Neuronal stem cell (in vitro differentiated cells): ENCODE measurements around the gene BCL6B.
A peak's percentile ranks its signal among the peaks of the same experiment; 100 is the strongest.

ENCODE experiments used
- DNase-seq: peaks from one replicate; pipeline ENCODE4 v3.0.0-alpha.2; 2013; ENCODE audit warnings: low spot score
- H2AFZ ChIP-seq: one replicate; pipeline ENCODE4 v1.6.1; 2013; ENCODE audit warnings: mild to moderate bottlenecking, low read length, inconsistent platforms
- H2AK5ac ChIP-seq: 2 replicates; pipeline ENCODE4 v1.6.1; 2013; ENCODE audit warnings: low read depth, mild to moderate bottlenecking, inconsistent platforms, low read length, moderate library complexity, mixed read lengths
- H2BK120ac ChIP-seq: 2 replicates; pipeline ENCODE4 v1.6.1; 2013; ENCODE audit warnings: low read depth, mild to moderate bottlenecking, inconsistent platforms, low read length, moderate library complexity, mixed read lengths
- H2BK12ac ChIP-seq: one replicate; pipeline ENCODE4 v1.6.1; 2013; ENCODE audit warnings: low read length, inconsistent platforms
- H2BK15ac ChIP-seq: 2 replicates; pipeline ENCODE4 v1.6.1; 2013; ENCODE audit warnings: mild to moderate bottlenecking, low read length, inconsistent platforms, mixed read lengths
- H2BK5ac ChIP-seq: one replicate; pipeline ENCODE4 v1.6.1; 2013; ENCODE audit warnings: inconsistent platforms, mild to moderate bottlenecking, low read length, moderate library complexity
- H3K14ac ChIP-seq: one replicate; pipeline ENCODE4 v1.6.1; 2013; ENCODE audit warnings: low read length, inconsistent platforms
- H3K18ac ChIP-seq: 2 replicates; pipeline ENCODE4 v1.6.1; 2013; ENCODE audit warnings: low read length, inconsistent platforms
- H3K23ac ChIP-seq: 2 replicates; pipeline ENCODE4 v1.6.1; 2013; ENCODE audit warnings: low read depth, mild to moderate bottlenecking, mixed read lengths, low read length, inconsistent platforms; ENCODE audit not compliant: poor library complexity
- H3K27ac ChIP-seq: replicated peaks from 3 replicates; pipeline ENCODE4 v1.5.1; 2013; ENCODE audit warnings: low read length, inconsistent platforms
- H3K27me3 ChIP-seq, 3 experiments: 2 replicates each; pipeline ENCODE4 v1.6.1; 2013; ENCODE audit warnings: low read length in 3 of 3, mild to moderate bottlenecking in 2 of 3, inconsistent platforms in 1 of 3, low read depth in 1 of 3, mixed read lengths in 1 of 3, moderate library complexity in 1 of 3; ENCODE audit not compliant: control insufficient read depth in 3 of 3, insufficient read depth in 3 of 3
- H3K36me3 ChIP-seq, 2 donors: replicated peaks in 1 of 2; 2 replicates each; pipeline ENCODE4 v1.6.1; 2013; ENCODE audit warnings: low read length in 2 of 2; ENCODE audit not compliant: control insufficient read depth in 2 of 2, insufficient read depth in 2 of 2
- H3K4ac ChIP-seq: 2 replicates; pipeline ENCODE4 v1.6.1; 2013; ENCODE audit warnings: inconsistent platforms, mild to moderate bottlenecking, low read length, moderate library complexity
- H3K4me1 ChIP-seq, 2 donors: 1 replicate in 1 of 2; 2 replicates in 1 of 2; pipeline ENCODE4 v1.6.1; 2013; ENCODE audit warnings: low read length in 2 of 2, low read depth in 1 of 2; ENCODE audit not compliant: control insufficient read depth in 2 of 2, insufficient read depth in 1 of 2
- H3K4me2 ChIP-seq: one replicate; pipeline ENCODE4 v1.6.1; 2013; ENCODE audit warnings: mild to moderate bottlenecking, low read length, inconsistent platforms; ENCODE audit not compliant: insufficient read depth, poor library complexity, severe bottlenecking
- H3K4me3 ChIP-seq, 2 donors: 2 replicates each; pipeline ENCODE4 v1.5.1; 2013; ENCODE audit warnings: low read length in 2 of 2, mild to moderate bottlenecking in 2 of 2, inconsistent platforms in 1 of 2, moderate library complexity in 1 of 2
- H3K79me1 ChIP-seq: one replicate; pipeline ENCODE4 v1.6.1; 2013; ENCODE audit warnings: low read depth, mild to moderate bottlenecking, inconsistent platforms, low read length, moderate library complexity
- H3K9ac ChIP-seq: one replicate; pipeline ENCODE4 v1.6.1; 2013; ENCODE audit warnings: mild to moderate bottlenecking, low read depth, low read length, inconsistent platforms; ENCODE audit not compliant: poor library complexity
- H3K9me3 ChIP-seq, 2 donors: replicated peaks in 1 of 2; 2 replicates each; pipeline versions ENCODE3 to v1.6.1; 2013; ENCODE audit warnings: low read length in 2 of 2, mild to moderate bottlenecking in 2 of 2, inconsistent platforms in 1 of 2, low read depth in 1 of 2, mixed read lengths in 1 of 2, moderate library complexity in 1 of 2; ENCODE audit not compliant: control insufficient read depth in 2 of 2, insufficient read depth in 1 of 2
- H4K8ac ChIP-seq: one replicate; pipeline ENCODE4 v1.6.1; 2013; ENCODE audit warnings: low read depth, mild to moderate bottlenecking, inconsistent platforms, low read length, moderate library complexity
- H4K91ac ChIP-seq: one replicate; pipeline ENCODE4 v1.6.1; 2013; ENCODE audit warnings: low read length, low read depth, mild to moderate bottlenecking, inconsistent platforms; ENCODE audit not compliant: poor library complexity
- WGBS, 2 donors: extraction: QIAGEN DNeasy Blood & Tissue Kit; methylation state at CpG; one replicate each; pipeline ENCODE4 v1.1.7; 2013; ENCODE audit warnings: missing lambda C conversion rate in 2 of 2, mixed read lengths in 1 of 2; ENCODE audit not compliant: insufficient read length in 2 of 2, insufficient replicate concordance in 1 of 2; ENCODE audit errors: extremely low coverage in 2 of 2; 5-methylcytosine and 5-hydroxymethylcytosine counted together

Gene BCL6B

DNA sequence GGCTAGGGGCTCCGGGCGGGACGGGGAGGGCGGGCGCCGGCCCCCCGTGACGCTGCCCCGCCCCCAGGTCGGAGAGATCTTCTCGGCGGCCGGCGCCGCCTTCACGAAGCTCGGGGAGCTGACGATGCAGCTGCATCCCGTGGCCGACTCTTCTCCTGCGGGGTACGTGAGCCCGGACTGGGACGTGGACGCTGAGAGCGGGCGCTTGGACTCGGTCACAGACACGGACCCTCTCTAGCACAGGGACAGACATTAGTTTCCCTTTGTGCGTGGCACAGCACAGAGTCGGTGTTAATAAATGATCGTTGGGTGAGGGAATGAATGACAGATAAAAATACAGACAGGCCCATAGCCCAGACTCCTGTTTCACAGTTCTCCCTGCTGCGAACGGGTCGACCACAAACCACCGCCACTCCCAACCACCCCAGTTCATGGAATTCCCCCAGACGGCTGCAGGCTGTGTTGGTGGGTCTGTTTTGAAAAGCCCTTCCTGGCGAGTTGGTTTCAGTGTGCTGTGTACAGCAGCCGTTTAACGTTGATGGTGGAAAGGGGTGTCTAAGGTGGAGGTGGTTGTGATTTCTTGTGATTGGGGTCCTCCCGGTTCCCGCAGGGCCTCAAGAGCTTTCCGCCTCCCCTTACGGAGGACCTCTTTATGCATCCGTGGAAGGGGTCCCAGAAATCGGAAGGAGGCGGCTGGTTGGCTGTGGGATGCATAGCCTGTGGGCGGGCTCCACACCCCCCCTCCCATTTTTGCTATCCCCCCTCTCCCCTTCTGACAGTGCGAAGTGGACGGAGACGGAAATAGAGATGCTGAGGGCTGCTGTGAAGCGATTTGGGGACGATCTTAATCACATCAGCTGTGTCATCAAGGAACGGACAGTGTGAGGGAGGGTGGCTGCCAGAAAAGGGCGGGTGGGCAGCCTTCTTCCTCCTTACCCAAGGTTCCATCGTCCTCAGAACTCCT is 7.6 kb upstream of the BCL6B start:
- peak overlapping the region; percentile 87 for H3K9ac ChIP-seq
- peak overlapping the region; percentile 1 for H3K23ac ChIP-seq
- no peak overlapping the region for H2BK12ac ChIP-seq
- H3K4me3 ChIP-seq: peak overlapping the region; percentile 71 to 83
- DNase-seq: no peak
- no peaks in the 10 kb centered on the region for H3K9me3 ChIP-seq
- peaks cover 8% of the 10 kb centered on the region for H3K79me1 ChIP-seq
- no peak overlapping the region for H4K91ac ChIP-seq
- H2BK5ac ChIP-seq: peak overlapping the region; percentile 54
- no peak overlapping the region for H3K4ac ChIP-seq
- peaks cover 5 to 15% of the 10 kb centered on the region in 2 donors for H3K36me3 ChIP-seq
- H3K27me3 ChIP-seq: peaks cover 0 to 2% (median 0%) of the 10 kb centered on the region in 3 experiments
- H3K18ac ChIP-seq: peak overlapping the region; percentile 40
- peak overlapping the region; percentile 76 for H3K4me2 ChIP-seq
- peak overlapping the region; percentile 88 for H2AFZ ChIP-seq
- no CpG with 5 or more reads among the region's 56 CpGs for WGBS, 2 donors
- peaks cover 19 to 40% of the 10 kb centered on the region in 2 donors for H3K4me1 ChIP-seq
- no peak overlapping the region for H2BK120ac ChIP-seq
- peak overlapping the region; percentile 50 for H3K27ac ChIP-seq
- no peak overlapping the region for H2BK15ac ChIP-seq
- H3K14ac ChIP-seq: no peak overlapping the region
- no peak overlapping the region for H2AK5ac ChIP-seq
- H4K8ac ChIP-seq: peak overlapping the region; percentile 43

DNA sequence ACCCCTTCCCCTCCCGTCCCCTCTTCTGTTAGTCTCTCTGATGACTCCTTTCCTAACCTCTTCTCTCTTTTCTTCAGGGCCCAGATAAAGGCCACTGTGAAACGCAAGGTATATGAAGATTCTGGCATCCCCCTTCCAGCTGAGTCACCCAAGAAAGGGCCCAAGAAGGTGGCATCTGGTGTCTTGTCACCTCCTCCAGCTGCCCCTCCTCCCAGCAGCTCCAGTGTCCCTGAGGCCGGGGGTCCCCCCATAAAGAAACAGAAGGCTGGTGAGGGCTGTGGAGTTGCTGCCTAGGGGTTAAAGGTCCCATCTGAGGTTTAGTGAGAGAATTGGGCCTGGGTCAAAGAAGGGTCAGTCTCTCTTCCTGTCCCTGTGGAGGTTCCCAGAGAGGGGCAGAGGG is 6.4 kb upstream of the BCL6B start:
- Histone ChIP-seq H2BK120ac (no peak overlapping the region), H2BK15ac (no peak overlapping the region), H4K8ac (no peak overlapping the region), H3K4me1 (peaks cover 19 to 36% of the 10 kb centered on the region in 2 donors), H3K18ac (no peak overlapping the region), H3K9ac (no peak overlapping the region), H2AFZ (no peak overlapping the region), H2BK5ac (no peak overlapping the region), H3K4me3 (no peak overlapping the region), H3K36me3 (peaks cover 5 to 15% of the 10 kb centered on the region in 2 donors), H3K23ac (no peak overlapping the region), H4K91ac (no peak overlapping the region), H3K9me3 (no peaks in the 10 kb centered on the region), H3K14ac (no peak overlapping the region), H3K4me2 (no peak overlapping the region), H3K27me3 (peaks cover 0 to 13% (median 6%) of the 10 kb centered on the region in 3 experiments), H3K79me1 (peaks cover 8% of the 10 kb centered on the region), H3K27ac (no peak overlapping the region), H2AK5ac (no peak overlapping the region), H3K4ac (no peak overlapping the region), H2BK12ac (no peak overlapping the region)
- WGBS, 2 donors: no CpG with 5 or more reads among the region's 3 CpGs
- no peak for DNase-seq

DNA sequence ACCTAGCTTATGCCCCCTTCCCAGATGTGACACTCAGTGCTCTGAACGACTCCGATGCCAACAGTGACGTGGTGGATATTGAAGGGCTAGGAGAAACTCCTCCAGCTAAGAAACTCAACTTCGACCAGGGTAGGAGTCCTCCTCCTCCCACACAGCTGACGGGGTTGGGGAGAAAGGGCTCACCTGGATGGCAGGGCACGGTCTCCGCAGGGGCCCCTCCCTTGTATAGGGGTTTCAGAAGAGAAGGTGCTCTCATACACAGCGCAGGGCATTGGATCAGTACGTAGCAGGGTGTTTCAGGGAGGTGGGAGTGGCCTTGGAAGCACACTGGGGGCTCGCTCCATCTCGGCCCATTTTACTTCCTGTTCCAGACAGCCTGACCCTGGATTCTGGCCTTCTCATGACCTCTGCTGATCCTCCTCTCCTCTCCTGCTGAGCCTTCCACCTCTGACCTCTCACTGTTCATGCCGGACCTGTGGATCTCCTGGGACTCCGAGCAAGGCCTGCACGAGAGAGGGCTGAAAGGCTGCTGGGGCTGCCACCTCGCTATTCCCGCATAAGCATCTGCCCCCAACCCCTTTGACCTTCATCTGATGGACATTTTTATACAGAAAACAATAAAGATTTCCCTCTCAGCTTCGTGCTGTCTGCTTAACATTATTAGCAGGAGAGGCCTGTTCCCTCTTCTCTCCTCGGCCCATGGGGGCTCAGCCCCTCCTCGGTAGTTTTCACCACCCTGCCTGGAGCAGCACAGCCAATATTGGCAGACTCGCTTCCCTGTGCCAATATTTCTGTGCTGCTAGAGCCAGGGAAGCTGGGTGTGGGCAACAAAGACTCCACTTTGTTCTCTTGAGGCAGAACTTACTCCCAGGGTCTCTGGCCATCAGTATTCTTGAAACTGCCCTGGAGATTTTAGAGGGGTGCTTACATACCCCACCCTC is 5.7 kb upstream of the BCL6B start:
- Histone ChIP-seq H2BK5ac (no peak overlapping the region), H2AFZ (no peak overlapping the region), H3K4ac (no peak overlapping the region), H3K18ac (no peak overlapping the region), H2AK5ac (no peak overlapping the region), H3K27me3 (peaks cover 1 to 19% (median 13%) of the 10 kb centered on the region in 3 experiments), H3K4me1 (peaks cover 19 to 38% of the 10 kb centered on the region in 2 donors), H3K9me3 (no peaks in the 10 kb centered on the region), H3K23ac (no peak overlapping the region), H3K14ac (no peak overlapping the region), H3K36me3 (peaks cover 5 to 15% of the 10 kb centered on the region in 2 donors), H3K4me2 (no peak overlapping the region), H2BK15ac (no peak overlapping the region), H2BK120ac (no peak overlapping the region), H4K8ac (no peak overlapping the region), H4K91ac (no peak overlapping the region), H3K9ac (no peak overlapping the region), H3K27ac (no peak overlapping the region), H3K79me1 (peaks cover 8% of the 10 kb centered on the region), H2BK12ac (no peak overlapping the region), H3K4me3 (no peak overlapping the region)
- WGBS, 2 donors: no CpG with 5 or more reads among the region's 20 CpGs
- DNase-seq: no peak
